NCI-H1092 treated with DMSO at 0.1 percent for 48 hours (cell line): ENCODE measurements around the gene MTG2.

Experiments
- DNase-seq: peaks from one replicate; lab custom pipeline; 2025; lab: John Stamatoyannopoulos, UW

MTG2 gene

DNA sequence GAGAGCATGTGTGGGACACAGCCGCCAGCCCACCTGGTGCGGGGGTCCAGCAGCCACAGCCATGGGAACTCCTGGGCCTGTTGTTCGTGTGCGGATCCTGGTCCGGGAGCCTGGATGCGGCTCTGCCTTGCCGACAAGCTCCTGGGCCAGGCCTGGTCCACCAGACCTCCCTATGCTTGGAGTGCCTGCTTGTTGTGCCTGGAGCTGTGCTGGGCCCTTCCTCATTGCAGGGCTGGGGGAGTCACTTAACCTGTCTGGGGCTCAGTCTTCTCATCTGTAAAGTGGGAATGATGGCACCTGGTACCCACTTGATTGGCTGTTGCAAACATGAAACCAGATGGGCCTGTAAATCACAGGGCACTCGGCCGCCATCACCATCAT lies 52.9 kb downstream of the MTG2 start:
- no peak for DNase-seq

DNA sequence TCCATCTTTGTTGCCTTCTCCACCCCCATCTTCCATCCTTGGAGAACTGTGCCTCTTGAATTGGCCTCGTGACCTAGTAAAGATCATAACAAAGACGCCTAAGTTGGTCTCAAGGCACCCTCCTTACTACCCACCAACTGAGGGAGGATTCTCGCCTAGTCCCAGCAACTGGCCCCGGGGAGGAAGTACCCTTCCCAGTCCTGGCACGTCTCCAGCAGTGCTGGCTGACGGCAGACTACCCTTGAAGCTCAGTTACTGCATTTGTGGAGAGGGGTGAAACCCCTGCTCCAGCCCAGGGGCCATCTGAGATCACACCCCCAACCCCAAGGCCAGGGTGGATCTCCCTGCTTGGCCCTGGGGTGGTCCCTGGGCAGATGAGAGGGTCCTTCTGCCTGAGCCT lies 53.4 kb downstream of the MTG2 start:
- DNase-seq, result no peak

- peak; percentile 57 for DNase-seq
These were observed 54.1 kb downstream of the MTG2 start for GRCh38 chr20:62236766-62237513.

GRCh38 chr20:62237514-62237800 lies 54.6 kb downstream of the MTG2 start:
- DNase-seq, result no peak

GRCh38 chr20:62237801-62238568 lies 55.2 kb downstream of the MTG2 start, which contains the start of gene OSBPL2:
OSBPL2 (plus strand) TSS chr20:62238521; CDS start chr20:62256185, 17,664 bp downstream.
- peak; percentile 97 for DNase-seq

DNA sequence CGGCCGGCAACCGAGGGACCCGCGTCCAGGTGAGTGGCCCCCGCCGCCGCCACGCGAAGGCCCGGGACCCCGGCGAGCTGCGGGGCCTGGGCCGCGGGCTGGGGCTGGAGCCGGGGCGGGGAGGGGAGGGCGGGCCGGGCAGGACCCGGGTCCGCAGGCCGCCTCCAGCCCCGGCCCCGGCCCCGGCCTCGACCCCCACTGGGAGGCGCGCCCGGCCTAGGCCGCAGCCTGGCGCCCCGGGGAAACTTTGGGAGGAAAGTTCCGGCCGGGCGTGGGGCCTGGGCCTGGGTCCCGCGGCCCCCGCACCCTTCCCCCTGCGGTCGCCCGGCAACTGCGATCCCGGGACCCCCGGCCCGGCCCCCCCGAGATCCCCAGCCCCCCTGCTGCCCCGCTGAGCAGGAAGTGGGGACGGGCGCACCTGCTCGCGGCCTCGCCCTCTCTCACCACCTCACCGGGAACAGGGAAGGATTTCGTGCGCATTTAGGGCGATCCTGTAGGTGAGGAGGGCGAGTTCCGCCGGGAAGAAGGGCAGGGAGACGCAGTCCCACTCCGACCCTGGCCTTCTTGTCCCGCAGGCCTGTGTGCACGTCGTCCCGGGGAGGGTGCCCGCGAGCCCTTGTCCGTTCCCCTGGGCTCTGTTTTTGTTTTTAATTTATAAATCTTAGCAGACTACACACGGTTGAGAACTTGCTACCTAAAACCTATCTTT lies 55.9 kb downstream of the MTG2 start:
- DNase-seq, result no peak

GRCh38 chr20:62239278-62239879 lies 56.6 kb downstream of the MTG2 start:
- no peak for DNase-seq

- no peak for DNase-seq
These were observed 57.3 kb downstream of the MTG2 start for GRCh38 chr20:62240020-62240685.

GRCh38 chr20:62241506-62241905 lies 58.7 kb downstream of the MTG2 start:
- DNase-seq, result no peak

DNA sequence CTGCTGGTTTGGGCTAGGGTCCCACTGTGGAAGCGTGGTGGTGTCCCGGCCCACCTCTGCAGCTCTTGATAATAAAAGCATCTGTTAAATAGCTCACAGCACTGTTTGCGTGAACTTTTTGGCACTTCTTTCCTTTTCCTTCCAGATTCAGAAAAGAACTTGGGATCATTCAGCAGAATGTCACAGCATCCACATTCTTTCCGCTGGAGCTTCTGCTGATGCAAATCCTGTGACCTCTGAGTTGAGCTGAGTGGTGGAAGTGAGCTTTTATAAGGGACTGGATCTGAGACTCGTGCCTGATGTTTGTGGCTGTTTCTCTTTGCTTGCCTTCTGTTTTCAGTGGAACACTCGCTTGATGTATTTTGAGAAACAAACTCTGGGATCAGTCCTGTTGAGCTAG lies 59.3 kb downstream of the MTG2 start:
- DNase-seq, result no peak

DNA sequence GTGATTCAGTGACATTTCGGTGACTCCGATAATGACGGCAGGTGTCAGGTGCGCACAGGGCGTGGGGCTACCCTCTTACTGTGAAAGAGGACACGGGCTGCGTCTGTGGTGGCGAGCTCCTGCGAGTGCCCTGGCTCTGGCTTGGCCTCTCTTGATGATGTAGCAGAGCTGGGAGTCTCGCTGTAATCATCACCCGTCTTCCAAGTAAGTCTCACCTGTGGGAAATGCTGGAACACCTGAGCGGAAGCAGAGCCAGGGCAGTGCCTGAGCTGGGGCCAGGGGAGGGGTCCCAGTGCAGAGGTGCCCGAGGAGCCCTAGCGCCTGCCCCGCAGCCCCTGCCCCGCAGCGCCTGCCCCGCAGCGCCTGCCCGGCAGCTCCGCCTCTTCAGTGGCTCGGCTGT lies 60.3 kb downstream of the MTG2 start:
- DNase-seq, result no peak

GRCh38 chr20:62243906-62244515 lies 61.2 kb downstream of the MTG2 start:
- DNase-seq, result no peak

DNA sequence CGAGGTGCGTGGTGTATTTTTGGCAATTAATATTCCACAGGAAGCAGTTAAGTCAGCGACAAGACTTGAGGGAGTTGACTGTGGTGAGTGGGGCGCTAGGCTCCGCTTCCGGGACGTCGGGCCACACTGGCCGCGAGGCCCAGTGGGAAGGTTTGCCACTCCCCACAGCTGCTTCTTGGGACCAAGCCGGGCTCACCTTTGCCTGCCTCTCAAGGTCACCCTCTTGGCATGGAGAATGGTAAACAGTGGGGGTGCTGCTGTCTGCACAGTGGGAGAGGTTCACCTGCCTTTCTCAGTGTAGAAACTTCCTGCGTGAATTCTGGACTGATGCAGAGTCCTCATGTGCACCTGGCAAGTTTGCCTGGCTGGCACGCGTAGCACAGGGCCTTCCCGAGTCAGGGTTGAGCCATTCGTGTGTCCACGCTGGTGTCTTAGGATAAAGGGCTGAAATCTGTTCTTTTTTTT lies 61.8 kb downstream of the MTG2 start:
- DNase-seq, result no peak

DNA sequence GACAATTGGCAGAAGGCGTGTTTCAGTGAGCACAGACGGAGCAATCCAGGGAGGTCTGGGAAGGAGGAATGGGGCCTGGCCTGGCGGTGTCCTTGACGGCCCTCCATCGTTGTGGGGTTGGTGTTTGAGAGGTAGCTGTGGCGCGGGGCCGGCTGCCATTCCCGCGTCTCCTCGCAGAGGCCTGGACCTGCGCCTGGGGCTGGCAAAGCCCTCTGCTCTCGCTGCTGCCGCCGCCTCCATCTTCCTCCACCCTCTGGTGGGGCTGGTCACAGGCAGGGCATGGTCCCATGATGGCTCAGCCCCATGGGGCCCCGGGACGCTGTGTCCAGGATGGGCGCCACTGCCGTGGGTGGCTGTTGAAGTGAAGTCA lies 63.1 kb downstream of the MTG2 start:
- DNase-seq, result no peak

DNA sequence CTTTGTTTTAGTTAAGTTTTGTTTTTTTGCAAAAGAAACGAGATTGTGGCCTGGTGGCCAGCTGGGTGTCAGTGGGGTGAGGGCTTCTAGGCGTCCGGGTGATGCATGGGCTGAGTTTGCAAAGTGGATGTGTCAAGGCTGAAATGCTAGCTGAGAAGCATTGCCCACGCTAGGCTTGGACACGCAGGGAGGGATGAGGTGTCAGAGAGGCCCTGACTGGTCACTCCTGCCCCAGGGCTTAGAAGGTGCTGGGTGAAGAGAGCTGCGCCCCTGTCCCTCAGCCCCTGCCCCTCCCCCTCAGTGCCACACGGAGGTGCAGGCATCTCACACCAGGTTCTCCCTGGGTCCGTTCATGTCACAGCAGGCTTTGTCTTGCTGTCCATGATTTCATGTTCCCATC lies 63.6 kb downstream of the MTG2 start:
- no peak for DNase-seq

DNA sequence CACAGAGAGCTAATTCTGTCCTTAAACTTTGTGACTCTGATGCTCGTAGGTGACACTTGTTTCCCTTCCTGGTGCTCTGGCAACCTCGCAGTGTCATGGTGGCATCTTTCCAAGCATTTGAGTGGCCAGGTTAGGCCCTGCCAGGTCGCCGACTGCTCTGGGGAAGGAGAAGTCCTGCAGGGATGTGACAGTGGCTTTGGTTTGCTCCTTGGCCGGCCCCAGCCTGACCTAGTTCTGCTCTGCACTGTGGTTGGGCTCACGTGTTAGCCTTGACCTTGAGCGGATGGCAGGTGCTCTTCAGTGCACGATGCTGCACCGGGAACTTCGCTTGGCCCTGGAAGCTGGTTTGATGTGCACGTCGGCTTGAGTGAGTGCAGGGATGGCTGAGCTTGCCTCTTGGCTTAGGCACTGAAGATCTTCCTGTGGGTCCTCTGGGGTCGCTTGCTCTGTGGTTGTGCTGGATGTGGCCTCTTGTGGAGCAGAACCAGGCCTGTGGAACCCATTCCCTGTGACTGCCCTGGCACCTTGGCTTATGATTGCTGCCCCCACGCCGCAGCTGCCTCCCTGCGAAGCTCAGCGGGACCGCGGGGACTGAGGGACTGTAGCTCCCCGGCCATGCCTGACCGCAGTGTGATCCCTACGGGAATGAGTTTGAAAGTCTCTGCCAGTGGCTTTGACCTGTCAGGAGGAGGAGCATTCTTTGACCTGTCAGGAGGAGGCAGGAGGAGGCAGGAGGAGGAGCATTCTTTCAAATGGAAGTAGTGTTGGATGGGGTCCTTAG lies 64.2 kb downstream of the MTG2 start:
- no peak for DNase-seq

DNA sequence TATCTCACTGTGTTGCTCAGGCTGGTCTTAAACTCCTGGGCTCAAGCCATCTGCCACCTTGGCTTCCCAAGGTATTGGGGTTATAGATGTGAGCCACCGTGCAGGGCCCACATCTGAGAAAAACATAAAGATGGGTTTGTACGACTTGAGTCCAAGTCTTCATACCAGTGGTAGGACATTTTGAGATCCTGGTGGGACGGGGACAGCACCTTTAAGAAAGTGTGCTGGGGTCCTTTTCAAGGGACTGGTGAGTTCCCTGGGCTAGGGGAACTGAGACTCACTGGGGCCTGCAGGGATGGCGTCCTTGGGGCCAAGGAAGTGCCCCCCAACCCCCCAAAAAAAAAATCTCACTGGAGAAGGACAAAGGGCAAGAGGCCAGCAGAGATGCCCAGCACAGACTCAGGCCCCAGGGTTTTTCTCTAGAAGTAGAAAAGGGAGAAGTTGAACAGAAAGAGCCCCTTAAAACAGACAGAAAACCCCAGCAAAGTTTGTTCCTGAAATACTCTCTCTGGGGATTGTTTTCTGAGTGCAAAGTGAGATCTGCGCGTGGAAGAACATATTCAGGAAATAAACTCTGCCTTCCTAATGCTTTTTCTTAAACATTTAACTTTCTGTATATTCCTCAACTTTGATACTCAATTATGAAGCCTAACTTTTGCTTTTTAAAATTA lies 66.2 kb downstream of the MTG2 start:
- no peak for DNase-seq

DNA sequence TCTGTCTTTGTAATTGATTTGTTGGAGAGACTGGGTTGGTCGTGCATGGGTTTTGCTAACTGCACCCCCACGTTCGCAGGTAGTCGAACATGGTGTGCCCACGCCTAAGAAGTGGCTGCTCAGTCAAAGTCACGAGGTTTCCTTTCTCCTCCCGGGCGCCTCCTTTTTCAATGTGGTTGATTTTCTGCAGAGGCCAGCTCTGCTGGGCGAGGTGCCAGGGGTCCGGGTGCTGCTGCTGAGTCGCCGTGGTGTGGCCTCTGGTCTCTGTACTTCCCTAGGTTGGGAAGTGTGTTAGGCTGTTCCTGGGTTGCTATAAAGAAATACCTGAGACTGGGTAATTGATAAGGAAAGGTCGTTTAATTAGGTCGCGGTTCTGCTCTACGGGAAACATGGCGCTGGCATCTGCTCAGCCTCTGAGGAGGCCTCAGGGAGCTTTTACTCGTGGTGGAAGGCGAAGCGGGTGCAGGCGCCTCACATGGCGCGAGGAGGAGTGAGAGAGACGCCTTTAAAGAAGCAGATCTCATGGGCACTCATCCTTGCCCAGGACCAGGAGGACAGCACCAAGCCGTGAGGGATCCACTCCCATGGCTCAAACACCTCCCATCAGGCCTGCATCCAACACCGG lies 69.6 kb downstream of the MTG2 start:
- DNase-seq, result no peak
